D721Med (cell line): ENCODE data around the gene BCAS3.

Experiments
- DNase-seq: peaks from one replicate; pipeline ENCODE4 v3.0.0; 2011; ENCODE audit warnings: low spot score; ENCODE audit not compliant: insufficient read length
- FAIRE-seq: peaks from 2 replicates; lab custom pipeline; 2011; peaks lifted over from hg19 to GRCh38; lab: Jason Lieb, UNC
- CTCF ChIP-seq: IDR thresholded peaks from 2 replicates; pipeline ENCODE4 v1.5.1; 2012; ENCODE audit warnings: mild to moderate bottlenecking, control low read depth; ENCODE audit not compliant: insufficient read depth; ENCODE audit errors: missing control alignments

BCAS3 gene

DNA sequence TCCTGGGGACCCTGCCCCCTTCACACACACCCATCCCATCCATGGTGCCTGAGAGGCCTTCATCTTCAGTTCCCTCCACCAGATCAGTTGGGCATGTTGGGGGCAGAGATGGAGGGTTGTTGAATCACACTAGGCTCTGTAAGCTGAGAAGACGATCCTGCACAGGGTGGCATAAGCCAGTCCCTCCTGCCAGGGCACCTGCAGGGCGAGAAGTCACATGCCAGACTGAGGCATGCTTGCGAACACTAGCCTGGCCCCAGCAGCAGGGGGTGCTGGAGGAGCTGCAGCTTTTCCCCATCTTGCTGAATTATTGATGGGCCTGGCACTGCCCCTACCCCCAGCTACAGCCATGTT, 715.9 kb downstream of the BCAS3 start:
- DNase-seq = no peak
- TF ChIP-seq CTCF = no peak
- FAIRE-seq = no peak

GRCh38 chr17:61393904-61394629, 716.4 kb downstream of the BCAS3 start:
- no peak for DNase-seq
- FAIRE-seq = no peak
- no peak for TF ChIP-seq CTCF

- TF ChIP-seq CTCF = no peak
- DNase-seq (no peak), FAIRE-seq (no peak)
Observed at GRCh38 chr17:61394630-61395408, 717.2 kb downstream of the BCAS3 start.

DNA sequence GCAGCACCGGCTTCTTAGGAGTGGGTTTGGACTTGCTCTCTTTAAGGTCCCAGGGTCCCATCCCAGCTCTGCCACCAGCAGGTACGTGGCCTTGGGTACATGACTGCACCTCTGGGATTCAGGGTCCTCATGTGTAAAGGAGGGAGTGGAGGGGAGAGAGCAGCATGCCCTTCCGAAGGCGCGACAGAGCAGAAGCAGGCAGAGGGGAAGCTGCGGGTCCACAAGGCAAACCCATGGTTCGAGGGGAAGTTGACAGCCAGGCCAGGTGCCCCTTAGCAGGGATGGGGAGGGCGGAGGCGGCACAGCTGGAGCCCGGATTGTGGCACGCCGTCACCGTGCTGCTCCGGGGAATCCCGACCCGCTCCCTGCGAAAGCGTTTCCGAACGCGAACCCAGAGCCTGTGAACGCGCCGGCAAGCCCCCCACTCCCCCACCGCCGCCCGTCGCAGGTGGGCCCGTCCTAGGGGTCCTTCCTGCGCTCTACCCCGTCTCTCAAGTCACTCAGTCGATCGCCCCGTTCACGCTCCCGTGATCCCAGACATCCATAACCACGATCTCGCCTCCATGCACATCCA, 717.8 kb downstream of the BCAS3 start:
- no peak for DNase-seq
- FAIRE-seq = no peak
- no peak for TF ChIP-seq CTCF

DNA sequence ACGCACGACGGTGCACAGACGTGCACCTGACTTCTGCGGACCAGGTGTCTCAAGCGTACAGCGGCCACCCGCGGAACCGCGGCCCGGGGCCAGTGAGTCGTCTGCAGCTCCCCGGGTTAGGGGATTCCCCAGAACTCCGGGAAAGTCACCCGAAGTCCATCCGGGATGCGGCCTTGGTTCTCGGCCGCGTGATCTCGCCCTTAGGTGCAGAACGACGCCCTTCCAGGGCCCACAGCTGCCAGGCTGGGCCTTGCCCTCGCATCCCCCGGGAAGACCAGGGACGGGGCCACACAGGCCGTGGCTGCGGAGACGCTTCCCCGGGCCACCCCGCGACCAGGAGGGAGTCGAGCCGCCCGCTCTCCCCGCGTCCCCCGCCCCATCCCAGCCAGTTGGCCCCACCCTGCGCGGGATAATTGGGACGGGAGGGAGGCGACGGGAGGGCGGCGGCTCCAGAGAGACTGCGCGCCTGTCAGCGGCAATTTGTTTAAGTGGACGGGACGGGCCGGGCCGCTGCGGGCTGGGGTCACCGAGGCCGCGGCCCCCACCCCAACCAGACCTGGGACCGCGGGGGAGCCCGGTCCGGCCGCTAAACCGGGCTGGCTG, 718.4 kb downstream of the BCAS3 start:
- DNase-seq (no peak), FAIRE-seq (no peak)
- TF ChIP-seq CTCF = no peak

DNA sequence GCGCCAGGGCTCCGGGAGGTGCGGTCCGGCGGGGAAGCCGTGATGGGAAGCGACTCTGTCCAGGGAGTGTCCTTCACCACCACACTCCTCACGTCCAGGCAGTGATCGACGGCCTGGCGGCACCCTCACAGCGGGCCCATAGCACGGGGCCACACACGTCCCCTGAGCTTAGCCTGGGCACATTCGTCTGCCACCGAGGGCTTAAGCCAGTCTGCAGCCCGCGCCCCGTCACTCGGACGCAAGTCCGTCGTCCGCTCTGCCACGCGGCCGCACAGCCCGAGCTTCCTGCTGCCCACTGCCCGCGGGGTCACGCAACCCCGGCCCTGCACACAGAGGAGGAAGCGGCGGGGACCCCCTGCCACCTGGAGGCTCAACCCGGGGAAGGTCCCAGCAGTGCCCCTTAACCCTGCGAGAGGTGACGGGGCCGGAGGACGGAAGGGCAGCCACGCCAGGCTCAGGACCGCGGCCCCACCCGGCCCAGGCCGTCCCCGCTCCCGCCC, 719.0 kb downstream of the BCAS3 start:
- FAIRE-seq (no peak), DNase-seq (no peak)
- no peak for TF ChIP-seq CTCF
